Prostate gland (tissue), 2 donors: ENCODE results near the gene COL4A1. TPM values are rescaled to one million over a fixed set of nuclear protein-coding genes. Genes with fewer than 3 reads are reported as not detected.
A peak's percentile ranks its signal among the peaks of the same experiment; 100 is the strongest.

Experiments
- DNase-seq: peaks from one replicate; pipeline ENCODE4 v3.0.0-alpha.2; 2019; ENCODE audit warnings: low spot score
- H3K27ac ChIP-seq, 2 donors: fragments of 200-600 bp; sonication (generic); 2 replicates each; pipeline ENCODE4 v1.5.1; 2017 to 2019
- H3K27me3 ChIP-seq: fragments of 200-600 bp; sonication (generic); replicated peaks from 2 replicates; pipeline ENCODE4 v1.5.1; 2019; ENCODE audit not compliant: insufficient read depth
- H3K36me3 ChIP-seq, 2 donors: fragments of 200-600 bp; sonication (generic); 1 replicate in 1 of 2; 2 replicates in 1 of 2; pipeline versions ENCODE4 v1.5.1 to v1.8.1; 2017 to 2019
- H3K4me1 ChIP-seq: fragments of 200-600 bp; sonication (generic); replicated peaks from 2 replicates; pipeline ENCODE4 v1.5.1; 2019
- H3K4me3 ChIP-seq, 2 donors: fragments of 200-600 bp; sonication (generic); 2 replicates each; pipeline ENCODE4 v1.5.1; 2017 to 2019
- H3K9me3 ChIP-seq: fragments of 200-600 bp; sonication (generic); 2 replicates; pipeline ENCODE4 v1.5.1; 2017
- POLR2A ChIP-seq: fragments of 450-650 bp; IDR thresholded peaks from one replicate; pipeline ENCODE4 v1.6.1; 2016; ENCODE audit warnings: antibody characterized with exemption, mild to moderate bottlenecking
- POLR2AphosphoS5 ChIP-seq: sonication (generic); formaldehyde crosslinking; IDR thresholded peaks from one replicate; pipeline ENCODE4 v1.6.1; 2017; ENCODE audit warnings: antibody characterized with exemption
- WGBS: methylation state at CpG from one replicate; pipeline ENCODE4 v1.1.5; 2018; 5-methylcytosine and 5-hydroxymethylcytosine counted together
- intact Hi-C: fragments of 100-400 bp; cut with DNase I; formaldehyde crosslinking; loops from one replicate; pipeline ENCODE4 v1.14.2; 2022
- total RNA-seq, 2 donors: library from RNA; depleted of rRNA; stranded (reverse); fragments of >200 nt; gene quantifications; one replicate each; pipeline ENCODE4 v1.1.0, GENCODE V29; 2016
- TF ChIP-seq, protein P1 (sequence below), 4 experiments: fragments of 200-600 bp in 2 of 4; fragments of 450-650 bp in 2 of 4; sonication (generic) in 2 of 4; IDR thresholded peaks; 1 replicate in 3 of 4; 2 replicates in 1 of 4; pipeline ENCODE4 v1.5.1; 2016 to 2019; ENCODE audit warnings: antibody characterized with exemption in 4 of 4, mild to moderate bottlenecking in 2 of 4, moderate library complexity in 2 of 4

Gene COL4A1
- total RNA-seq, 2 donors from 2014 or later: 37.3 to 132 TPM

DNA sequence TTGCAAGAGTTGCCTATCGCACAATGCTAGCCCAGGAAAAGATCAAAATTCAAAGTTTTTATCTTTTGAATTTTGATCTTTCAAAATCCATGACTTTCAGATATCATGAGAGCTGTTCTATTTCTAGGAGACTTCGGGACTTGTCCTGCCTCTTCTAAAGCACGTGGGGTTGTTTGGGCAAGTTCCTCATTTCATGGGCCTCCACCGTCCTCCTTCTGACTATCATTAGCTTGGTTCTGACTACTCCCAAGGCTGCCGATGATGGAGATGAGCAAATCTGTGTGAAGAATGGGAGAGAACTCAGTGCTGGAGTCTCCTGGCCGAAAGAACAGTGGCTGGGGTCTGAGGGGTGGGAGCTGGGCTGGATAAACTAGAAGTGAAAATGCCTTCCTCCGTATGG, 86.5 kb downstream of the COL4A1 start:
- Histone ChIP-seq H3K9me3 (no peaks in the 10 kb centered on the region), H3K4me1 (no peaks in the 10 kb centered on the region), H3K27me3 (no peaks in the 10 kb centered on the region), H3K27ac (peak overlapping the region in 1 of 2 donors; percentile 76), H3K4me3 (no peak overlapping the region), H3K36me3 (no peaks in the 10 kb centered on the region)
- intact Hi-C loops: loop anchor here (5.0 kb wide), 1 partner anchor 212 kb away; no protein-coding TSS in a partner anchor
- DNase-seq: no peak
- TF ChIP-seq POLR2A (no peak), POLR2AphosphoS5 (no peak)
- TF ChIP-seq, protein P1, sequence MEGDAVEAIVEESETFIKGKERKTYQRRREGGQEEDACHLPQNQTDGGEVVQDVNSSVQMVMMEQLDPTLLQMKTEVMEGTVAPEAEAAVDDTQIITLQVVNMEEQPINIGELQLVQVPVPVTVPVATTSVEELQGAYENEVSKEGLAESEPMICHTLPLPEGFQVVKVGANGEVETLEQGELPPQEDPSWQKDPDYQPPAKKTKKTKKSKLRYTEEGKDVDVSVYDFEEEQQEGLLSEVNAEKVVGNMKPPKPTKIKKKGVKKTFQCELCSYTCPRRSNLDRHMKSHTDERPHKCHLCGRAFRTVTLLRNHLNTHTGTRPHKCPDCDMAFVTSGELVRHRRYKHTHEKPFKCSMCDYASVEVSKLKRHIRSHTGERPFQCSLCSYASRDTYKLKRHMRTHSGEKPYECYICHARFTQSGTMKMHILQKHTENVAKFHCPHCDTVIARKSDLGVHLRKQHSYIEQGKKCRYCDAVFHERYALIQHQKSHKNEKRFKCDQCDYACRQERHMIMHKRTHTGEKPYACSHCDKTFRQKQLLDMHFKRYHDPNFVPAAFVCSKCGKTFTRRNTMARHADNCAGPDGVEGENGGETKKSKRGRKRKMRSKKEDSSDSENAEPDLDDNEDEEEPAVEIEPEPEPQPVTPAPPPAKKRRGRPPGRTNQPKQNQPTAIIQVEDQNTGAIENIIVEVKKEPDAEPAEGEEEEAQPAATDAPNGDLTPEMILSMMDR (IDR thresholded peaks at IDR 0.05): no peak
- WGBS: 78% methylated on average over 7 of the region's 7 CpGs

DNA sequence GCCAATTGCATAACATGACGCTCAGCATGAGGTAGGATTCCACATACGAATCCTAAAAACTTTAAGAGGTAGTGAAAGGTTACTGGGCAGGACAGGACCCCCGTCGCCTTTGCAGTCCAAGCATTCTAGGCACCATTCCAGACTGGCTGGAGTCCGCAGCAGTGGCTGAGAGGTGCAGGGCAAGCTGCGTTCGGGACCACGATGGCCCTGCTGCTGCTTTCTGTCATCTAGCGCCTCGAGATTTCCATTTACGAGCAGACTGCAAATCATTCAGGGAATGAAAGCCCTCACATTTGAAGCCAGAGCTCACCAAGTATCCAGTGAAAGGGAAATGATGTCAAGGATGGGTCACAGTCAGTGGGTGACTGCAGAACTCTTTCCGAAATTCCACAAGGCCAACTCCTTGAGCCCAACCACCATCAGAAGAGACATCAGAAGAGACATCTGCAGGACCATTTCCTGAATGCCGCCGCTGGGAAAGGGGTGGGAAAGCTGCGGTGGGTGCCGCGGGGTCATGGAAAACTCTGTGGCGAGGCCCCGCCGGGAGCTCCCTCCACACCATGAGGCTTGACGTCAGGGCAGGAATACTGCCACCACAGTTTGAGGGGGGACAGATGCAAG, 88.3 kb downstream of the COL4A1 start:
- TF ChIP-seq POLR2AphosphoS5: no peak
- TF ChIP-seq, protein P1 (IDR thresholded peaks at IDR 0.05): no peak
- no peak for TF ChIP-seq POLR2A
- Histone ChIP-seq H3K36me3 (no peaks in the 10 kb centered on the region), H3K4me3 (no peak overlapping the region), H3K9me3 (no peaks in the 10 kb centered on the region), H3K27ac (no peak overlapping the region), H3K27me3 (no peaks in the 10 kb centered on the region), H3K4me1 (no peaks in the 10 kb centered on the region)
- no peak for DNase-seq
- WGBS: 72% methylated on average over 21 of the region's 21 CpGs
- intact Hi-C loops: no loop called here

DNA sequence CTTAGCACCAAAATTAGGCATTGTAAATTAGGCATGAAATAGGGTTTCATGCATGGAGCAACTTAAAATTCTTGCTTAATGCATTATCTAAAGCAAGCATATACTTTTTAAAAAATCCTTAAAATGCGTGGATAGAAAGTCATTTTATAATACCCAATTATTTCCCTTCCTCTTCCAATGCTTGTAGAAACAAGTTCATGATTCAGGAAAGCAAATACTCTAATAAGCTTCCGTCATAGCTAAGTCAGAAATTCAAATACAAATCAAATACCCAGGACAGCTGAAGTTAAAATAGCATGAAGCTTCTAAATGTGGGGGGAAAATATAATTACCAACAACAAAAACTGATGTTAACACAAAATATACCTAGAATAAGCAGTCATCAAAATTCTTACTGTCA, 89.1 kb downstream of the COL4A1 start:
- no peak overlapping the region for H3K27ac ChIP-seq

DNA sequence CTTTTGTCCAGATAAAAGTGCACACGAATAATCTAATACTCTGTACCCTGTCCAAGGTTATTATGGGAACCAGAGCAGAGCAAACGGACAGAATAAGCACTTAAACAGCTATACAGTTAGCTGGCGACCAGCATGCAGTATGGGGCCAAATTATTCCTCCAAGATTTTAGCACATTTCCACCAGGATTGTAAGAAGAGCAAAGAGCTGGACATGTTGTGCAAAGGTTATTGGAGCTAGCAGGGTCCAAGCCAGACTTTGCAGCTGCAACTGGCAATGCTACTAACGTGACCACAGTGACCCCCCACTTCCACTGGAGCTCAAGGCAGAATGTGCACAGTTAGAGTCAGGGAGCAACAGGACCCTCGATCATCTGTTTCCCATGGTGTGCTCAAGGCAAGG, 89.9 kb downstream of the COL4A1 start:
- intact Hi-C loops: no loop called here
- no peak for TF ChIP-seq POLR2AphosphoS5
- TF ChIP-seq, protein P1 (IDR thresholded peaks at IDR 0.05): no peak
- TF ChIP-seq POLR2A: no peak
- Histone ChIP-seq H3K4me3 (no peak overlapping the region), H3K36me3 (no peaks in the 10 kb centered on the region), H3K27me3 (no peaks in the 10 kb centered on the region), H3K27ac (peak overlapping the region in 1 of 2 donors; percentile 39), H3K4me1 (no peaks in the 10 kb centered on the region), H3K9me3 (no peaks in the 10 kb centered on the region)
- no peak for DNase-seq
- 46% methylated on average over 5 of the region's 5 CpGs for WGBS

More for the DNA sequence above, 89.1 kb downstream of the COL4A1 start:
- intact Hi-C loops: no loop called here
- 55% methylated on average over 2 of the region's 2 CpGs for WGBS
- H3K4me1 ChIP-seq: no peaks in the 10 kb centered on the region
- DNase-seq: no peak
- H3K4me3 ChIP-seq: no peak overlapping the region
- no peaks in the 10 kb centered on the region for H3K36me3 ChIP-seq
- no peaks in the 10 kb centered on the region for H3K9me3 ChIP-seq
- no peaks in the 10 kb centered on the region for H3K27me3 ChIP-seq
- no peak for TF ChIP-seq POLR2A
- TF ChIP-seq POLR2AphosphoS5: no peak
- TF ChIP-seq, protein P1 (IDR thresholded peaks at IDR 0.05): no peak

DNA sequence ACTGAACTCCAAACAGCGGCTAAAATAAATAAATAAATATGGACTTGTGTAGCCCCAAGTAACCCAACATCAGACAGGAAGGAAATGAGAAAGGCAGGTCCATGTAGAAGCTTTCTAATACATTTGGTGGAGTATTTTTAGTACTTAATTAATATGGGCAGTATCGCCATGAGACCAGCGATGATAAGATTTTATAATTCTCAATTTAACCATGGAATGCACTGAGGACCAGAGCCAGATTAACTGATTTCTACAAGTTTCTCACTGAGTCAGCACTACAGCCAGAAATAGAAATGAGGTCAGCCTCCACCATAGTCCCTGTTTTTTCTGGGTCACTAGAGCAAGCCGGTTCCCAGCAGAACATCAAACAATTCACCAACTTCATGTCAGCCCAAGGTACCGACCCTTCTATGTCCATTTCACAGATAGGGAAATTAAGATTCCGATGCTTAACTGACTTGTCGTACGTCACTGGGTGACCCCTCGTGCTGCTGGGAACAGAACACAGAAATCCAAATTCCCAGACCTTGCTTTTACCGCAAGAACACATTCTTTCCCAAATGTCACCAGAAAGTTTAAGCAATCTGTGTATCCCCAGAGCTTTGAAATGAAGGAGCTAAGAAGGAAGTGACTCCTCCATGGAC, 90.4 kb downstream of the COL4A1 start:
- H3K27ac ChIP-seq: peak overlapping the region; percentile 33 to 39
- TF ChIP-seq POLR2A (no peak), POLR2AphosphoS5 (no peak)
- TF ChIP-seq, protein P1 (IDR thresholded peaks at IDR 0.05): no peak
- no peaks in the 10 kb centered on the region for H3K36me3 ChIP-seq
- intact Hi-C loops: no loop called here
- WGBS: 68% methylated on average over 10 of the region's 10 CpGs
- H3K27me3 ChIP-seq: no peaks in the 10 kb centered on the region
- no peaks in the 10 kb centered on the region for H3K9me3 ChIP-seq
- no peak for DNase-seq
- no peaks in the 10 kb centered on the region for H3K4me1 ChIP-seq
- H3K4me3 ChIP-seq: no peak overlapping the region
